SK-N-SH (cell line): ENCODE data around the gene EEA1. TPM values are rescaled to one million over a fixed set of nuclear protein-coding genes. Genes with fewer than 3 reads are reported as not detected.

Source experiments
- CTCF ChIA-PET: fragments of 300-600, 350-600 bp; formaldehyde crosslinking; extraction: SDS; loops from one replicate; lab custom pipeline; 2021; lab: Yijun Ruan, JAX
- POLR2A ChIA-PET: fragments of 350-600 bp; sonication (Branson Sonifier 250); formaldehyde crosslinking; extraction: SDS; loops from one replicate; lab custom pipeline; 2020; ENCODE audit warnings: antibody characterized with exemption, inconsistent platforms; lab: Yijun Ruan, JAX
- DNase-seq: peaks from one replicate; pipeline ENCODE4 v3.0.0; 2012
- H2AFZ ChIP-seq: fragments of 200-600 bp; sonication (generic); 2 replicates; pipeline ENCODE4 v1.8.1; 2016; ENCODE audit warnings: antibody characterized with exemption, mild to moderate bottlenecking, low read depth
- H3F3A ChIP-seq: fragments of 200-600 bp; sonication (generic); replicated peaks from 2 replicates; pipeline ENCODE3; 2016; ENCODE audit warnings: antibody characterized with exemption, mild to moderate bottlenecking; ENCODE audit not compliant: insufficient read depth
- H3K27ac ChIP-seq, 2 experiments: fragments of 200-500 bp in 1 of 2; fragments of 200-600 bp in 1 of 2; sonication (Bioruptor generic) in 1 of 2; sonication (generic), shearing (Covaris generic) in 1 of 2; 2 replicates each; pipeline versions ENCODE4 v1.5.1 to v1.6.1; 2014 to 2016; ENCODE audit warnings: low read depth in 2 of 2, inconsistent platforms in 1 of 2, low read length in 1 of 2, mild to moderate bottlenecking in 1 of 2, mixed read lengths in 1 of 2
- H3K27me3 ChIP-seq: fragments of 200-600 bp; sonication (generic), shearing (Covaris generic); 2 replicates; pipeline ENCODE4 v1.6.1; 2016; ENCODE audit warnings: mixed run types; ENCODE audit not compliant: insufficient read depth
- H3K36me3 ChIP-seq, 2 experiments: fragments of 200-500 bp in 1 of 2; fragments of 200-600 bp in 1 of 2; sonication (Bioruptor generic) in 1 of 2; sonication (generic) in 1 of 2; replicated peaks in 1 of 2; 2 replicates each; pipeline versions ENCODE3 to v1.5.1; 2014 to 2016; ENCODE audit warnings: low read length in 1 of 2, mild to moderate bottlenecking in 1 of 2; ENCODE audit not compliant: insufficient read depth in 2 of 2, control insufficient read depth in 1 of 2
- H3K4me1 ChIP-seq, 2 experiments: fragments of 200-500 bp in 1 of 2; fragments of 200-600 bp in 1 of 2; sonication (Bioruptor generic) in 1 of 2; sonication (generic), shearing (Covaris generic) in 1 of 2; 2 replicates each; pipeline versions ENCODE4 v1.5.1 to v1.6.1; 2014 to 2016; ENCODE audit warnings: low read depth in 1 of 2, low read length in 1 of 2, mixed run types in 1 of 2; ENCODE audit not compliant: insufficient read depth in 2 of 2, control insufficient read depth in 1 of 2
- H3K4me2 ChIP-seq: fragments of 200-600 bp; sonication (generic), shearing (Covaris generic); 2 replicates; pipeline ENCODE4 v1.6.1; 2017; ENCODE audit warnings: mixed run types
- H3K4me3 ChIP-seq, 2 experiments: fragments of 200-500 bp in 1 of 2; fragments of 200-600 bp in 1 of 2; sonication (Bioruptor generic) in 1 of 2; sonication (generic), shearing (Covaris generic) in 1 of 2; 2 replicates each; pipeline versions ENCODE4 v1.5.1 to v1.8.1; 2014 to 2016; ENCODE audit warnings: low read depth in 2 of 2, inconsistent platforms in 1 of 2, low read length in 1 of 2, mild to moderate bottlenecking in 1 of 2, mixed read lengths in 1 of 2, moderate library complexity in 1 of 2
- H3K79me2 ChIP-seq: fragments of 200-600 bp; sonication (generic); 2 replicates; pipeline ENCODE4 v1.8.1; 2017; ENCODE audit warnings: mild to moderate bottlenecking; ENCODE audit not compliant: insufficient read depth
- H3K9ac ChIP-seq: fragments of 200-600 bp; sonication (generic); 2 replicates; pipeline ENCODE4 v1.6.1; 2017; ENCODE audit warnings: mixed run types
- H3K9me2 ChIP-seq: fragments of 200-600 bp; sonication (generic); 2 replicates; pipeline ENCODE4 v1.6.1; 2017; ENCODE audit warnings: mixed run types
- H3K9me3 ChIP-seq: fragments of 200-600 bp; sonication (generic); 2 replicates; pipeline ENCODE4 v1.6.1; 2017; ENCODE audit warnings: mixed run types, mild to moderate bottlenecking, moderate library complexity
- H4K20me1 ChIP-seq: fragments of 200-600 bp; sonication (generic); 2 replicates; pipeline ENCODE4 v1.6.1; 2017; ENCODE audit warnings: mild to moderate bottlenecking, mixed run types; ENCODE audit not compliant: insufficient read depth
- CHD2 ChIP-seq: fragments of 150-350 bp; IDR thresholded peaks from 2 replicates; pipeline ENCODE4 v1.6.1; 2018; ENCODE audit warnings: low read length; ENCODE audit not compliant: partially characterized antibody
- ELF1 ChIP-seq: IDR thresholded peaks from 2 replicates; pipeline ENCODE4 v1.4.0; 2012
- FOXM1 ChIP-seq: IDR thresholded peaks from 2 replicates; pipeline ENCODE4 v1.4.0; 2012; ENCODE audit warnings: low read depth, mild to moderate bottlenecking
- JUND ChIP-seq: IDR thresholded peaks from 2 replicates; pipeline ENCODE4 v1.4.0; 2012
- MXI1 ChIP-seq: IDR thresholded peaks from 2 replicates; pipeline ENCODE4 v1.6.1; 2012; ENCODE audit warnings: mild to moderate bottlenecking, low read depth, low read length, improper control_type of control experiment
- NFIC ChIP-seq: IDR thresholded peaks from 2 replicates; pipeline ENCODE4 v1.4.0; 2012; ENCODE audit warnings: borderline replicate concordance
- NRF1 ChIP-seq: IDR thresholded peaks from 2 replicates; pipeline ENCODE4 v1.6.1; 2012; ENCODE audit warnings: low read depth, mild to moderate bottlenecking, low read length
- POLR2AphosphoS5 ChIP-seq: IDR thresholded peaks from 2 replicates; pipeline ENCODE4 v1.6.1; 2012; ENCODE audit warnings: low read depth, low read length
- RAD21 ChIP-seq: IDR thresholded peaks from 2 replicates; pipeline ENCODE4 v1.6.1; 2012; ENCODE audit warnings: mild to moderate bottlenecking, low read length
- SIN3A ChIP-seq: IDR thresholded peaks from 2 replicates; pipeline ENCODE4 v1.6.1; 2012; ENCODE audit warnings: low read depth, mild to moderate bottlenecking, low read length, moderate library complexity, borderline replicate concordance
- TAF1 ChIP-seq: IDR thresholded peaks from 2 replicates; pipeline ENCODE4 v1.6.1; 2012; ENCODE audit warnings: low read depth, mild to moderate bottlenecking, low read length, moderate library complexity, borderline replicate concordance
- TCF12 ChIP-seq: IDR thresholded peaks from 2 replicates; pipeline ENCODE4 v1.4.0; 2012
- TEAD4 ChIP-seq: IDR thresholded peaks from 2 replicates; pipeline ENCODE4 v1.4.0; 2012; ENCODE audit warnings: mild to moderate bottlenecking, borderline replicate concordance; ENCODE audit not compliant: insufficient read depth
- WGBS: methylation state at CpG from one replicate; pipeline ENCODE4 v1.1.6; 2017; ENCODE audit warnings: low lambda C conversion rate; 5-methylcytosine and 5-hydroxymethylcytosine counted together
- polyA plus RNA-seq, 3 experiments: library from polyadenylated mRNA; depleted of rRNA; stranded (reverse); fragments of >200 nt; gene quantifications; 2 replicates each; pipeline ENCODE4 v1.2.3, GENCODE V29; 2012
- TF ChIP-seq, protein P1 (sequence below): IDR thresholded peaks from 2 replicates; pipeline ENCODE4; 2012
- TF ChIP-seq, protein P2 (sequence below): IDR thresholded peaks from 2 replicates; pipeline ENCODE4 v1.6.1; 2012; ENCODE audit warnings: mild to moderate bottlenecking, low read depth, low read length, moderate library complexity
- TF ChIP-seq, protein P3 (sequence below): fragments of 150-350 bp; IDR thresholded peaks from 2 replicates; pipeline ENCODE4 v1.6.1; 2016; ENCODE audit warnings: mild to moderate bottlenecking, low read depth, low read length
- TF ChIP-seq, protein P4 (sequence below): IDR thresholded peaks from 2 replicates; pipeline ENCODE4 v1.4.0; 2012; ENCODE audit warnings: low read depth, borderline replicate concordance
- TF ChIP-seq, protein P5 (sequence below): fragments of 150-350 bp; IDR thresholded peaks from 2 replicates; pipeline ENCODE4 v1.6.1; 2017; ENCODE audit warnings: antibody characterized with exemption, low read length, low read depth, borderline replicate concordance

Gene EEA1
- polyA plus RNA-seq, 1 of the 3 experiments (the other 2 are of a cell fraction): 1.5 TPM

DNA sequence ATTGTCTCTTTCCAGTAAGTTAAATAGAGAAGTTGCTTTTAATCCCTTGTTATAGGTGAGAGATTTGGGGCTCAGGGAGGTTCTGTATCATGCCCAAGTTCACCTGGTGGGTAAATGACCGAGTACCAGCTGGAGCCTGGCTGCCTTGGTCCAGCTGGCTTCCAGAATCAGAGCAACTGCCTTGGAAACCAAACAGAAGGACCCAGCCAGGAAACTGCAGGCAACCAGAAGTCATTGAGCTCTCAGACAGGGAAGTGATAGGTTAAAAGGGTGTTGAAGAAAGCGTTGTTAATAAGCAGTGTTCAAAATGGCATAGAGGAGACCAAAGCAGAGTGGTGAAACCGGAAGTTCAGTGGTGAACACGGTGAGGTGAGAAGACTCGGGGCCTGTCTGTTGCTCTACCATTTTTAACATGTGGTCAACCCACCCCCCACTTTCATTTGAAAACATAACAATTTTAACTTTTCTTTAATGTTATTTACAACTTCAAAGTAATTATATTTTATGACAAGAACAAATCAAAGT is 171.4 kb downstream of the EEA1 start:
- H3K4me2 ChIP-seq: no peak overlapping the region
- TF ChIP-seq, protein P1, sequence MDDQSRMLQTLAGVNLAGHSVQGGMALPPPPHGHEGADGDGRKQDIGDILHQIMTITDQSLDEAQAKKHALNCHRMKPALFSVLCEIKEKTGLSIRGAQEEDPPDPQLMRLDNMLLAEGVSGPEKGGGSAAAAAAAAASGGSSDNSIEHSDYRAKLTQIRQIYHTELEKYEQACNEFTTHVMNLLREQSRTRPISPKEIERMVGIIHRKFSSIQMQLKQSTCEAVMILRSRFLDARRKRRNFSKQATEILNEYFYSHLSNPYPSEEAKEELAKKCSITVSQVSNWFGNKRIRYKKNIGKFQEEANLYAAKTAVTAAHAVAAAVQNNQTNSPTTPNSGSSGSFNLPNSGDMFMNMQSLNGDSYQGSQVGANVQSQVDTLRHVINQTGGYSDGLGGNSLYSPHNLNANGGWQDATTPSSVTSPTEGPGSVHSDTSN: no peak
- TF ChIP-seq, protein P2, sequence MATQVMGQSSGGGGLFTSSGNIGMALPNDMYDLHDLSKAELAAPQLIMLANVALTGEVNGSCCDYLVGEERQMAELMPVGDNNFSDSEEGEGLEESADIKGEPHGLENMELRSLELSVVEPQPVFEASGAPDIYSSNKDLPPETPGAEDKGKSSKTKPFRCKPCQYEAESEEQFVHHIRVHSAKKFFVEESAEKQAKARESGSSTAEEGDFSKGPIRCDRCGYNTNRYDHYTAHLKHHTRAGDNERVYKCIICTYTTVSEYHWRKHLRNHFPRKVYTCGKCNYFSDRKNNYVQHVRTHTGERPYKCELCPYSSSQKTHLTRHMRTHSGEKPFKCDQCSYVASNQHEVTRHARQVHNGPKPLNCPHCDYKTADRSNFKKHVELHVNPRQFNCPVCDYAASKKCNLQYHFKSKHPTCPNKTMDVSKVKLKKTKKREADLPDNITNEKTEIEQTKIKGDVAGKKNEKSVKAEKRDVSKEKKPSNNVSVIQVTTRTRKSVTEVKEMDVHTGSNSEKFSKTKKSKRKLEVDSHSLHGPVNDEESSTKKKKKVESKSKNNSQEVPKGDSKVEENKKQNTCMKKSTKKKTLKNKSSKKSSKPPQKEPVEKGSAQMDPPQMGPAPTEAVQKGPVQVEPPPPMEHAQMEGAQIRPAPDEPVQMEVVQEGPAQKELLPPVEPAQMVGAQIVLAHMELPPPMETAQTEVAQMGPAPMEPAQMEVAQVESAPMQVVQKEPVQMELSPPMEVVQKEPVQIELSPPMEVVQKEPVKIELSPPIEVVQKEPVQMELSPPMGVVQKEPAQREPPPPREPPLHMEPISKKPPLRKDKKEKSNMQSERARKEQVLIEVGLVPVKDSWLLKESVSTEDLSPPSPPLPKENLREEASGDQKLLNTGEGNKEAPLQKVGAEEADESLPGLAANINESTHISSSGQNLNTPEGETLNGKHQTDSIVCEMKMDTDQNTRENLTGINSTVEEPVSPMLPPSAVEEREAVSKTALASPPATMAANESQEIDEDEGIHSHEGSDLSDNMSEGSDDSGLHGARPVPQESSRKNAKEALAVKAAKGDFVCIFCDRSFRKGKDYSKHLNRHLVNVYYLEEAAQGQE: no peak
- TF ChIP-seq, protein P3, sequence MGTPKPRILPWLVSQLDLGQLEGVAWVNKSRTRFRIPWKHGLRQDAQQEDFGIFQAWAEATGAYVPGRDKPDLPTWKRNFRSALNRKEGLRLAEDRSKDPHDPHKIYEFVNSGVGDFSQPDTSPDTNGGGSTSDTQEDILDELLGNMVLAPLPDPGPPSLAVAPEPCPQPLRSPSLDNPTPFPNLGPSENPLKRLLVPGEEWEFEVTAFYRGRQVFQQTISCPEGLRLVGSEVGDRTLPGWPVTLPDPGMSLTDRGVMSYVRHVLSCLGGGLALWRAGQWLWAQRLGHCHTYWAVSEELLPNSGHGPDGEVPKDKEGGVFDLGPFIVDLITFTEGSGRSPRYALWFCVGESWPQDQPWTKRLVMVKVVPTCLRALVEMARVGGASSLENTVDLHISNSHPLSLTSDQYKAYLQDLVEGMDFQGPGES: no peak
- TF ChIP-seq FOXM1 (no peak), MXI1 (no peak), CHD2 (no peak), TEAD4 (no peak), NRF1 (no peak), TCF12 (no peak), JUND (no peak), ELF1 (no peak), SIN3A (no peak), NFIC (no peak), RAD21 (no peak), TAF1 (no peak), POLR2AphosphoS5 (no peak)
- TF ChIP-seq, protein P4, sequence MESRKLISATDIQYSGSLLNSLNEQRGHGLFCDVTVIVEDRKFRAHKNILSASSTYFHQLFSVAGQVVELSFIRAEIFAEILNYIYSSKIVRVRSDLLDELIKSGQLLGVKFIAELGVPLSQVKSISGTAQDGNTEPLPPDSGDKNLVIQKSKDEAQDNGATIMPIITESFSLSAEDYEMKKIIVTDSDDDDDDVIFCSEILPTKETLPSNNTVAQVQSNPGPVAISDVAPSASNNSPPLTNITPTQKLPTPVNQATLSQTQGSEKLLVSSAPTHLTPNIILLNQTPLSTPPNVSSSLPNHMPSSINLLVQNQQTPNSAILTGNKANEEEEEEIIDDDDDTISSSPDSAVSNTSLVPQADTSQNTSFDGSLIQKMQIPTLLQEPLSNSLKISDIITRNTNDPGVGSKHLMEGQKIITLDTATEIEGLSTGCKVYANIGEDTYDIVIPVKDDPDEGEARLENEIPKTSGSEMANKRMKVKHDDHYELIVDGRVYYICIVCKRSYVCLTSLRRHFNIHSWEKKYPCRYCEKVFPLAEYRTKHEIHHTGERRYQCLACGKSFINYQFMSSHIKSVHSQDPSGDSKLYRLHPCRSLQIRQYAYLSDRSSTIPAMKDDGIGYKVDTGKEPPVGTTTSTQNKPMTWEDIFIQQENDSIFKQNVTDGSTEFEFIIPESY: no peak
- TF ChIP-seq, protein P5, sequence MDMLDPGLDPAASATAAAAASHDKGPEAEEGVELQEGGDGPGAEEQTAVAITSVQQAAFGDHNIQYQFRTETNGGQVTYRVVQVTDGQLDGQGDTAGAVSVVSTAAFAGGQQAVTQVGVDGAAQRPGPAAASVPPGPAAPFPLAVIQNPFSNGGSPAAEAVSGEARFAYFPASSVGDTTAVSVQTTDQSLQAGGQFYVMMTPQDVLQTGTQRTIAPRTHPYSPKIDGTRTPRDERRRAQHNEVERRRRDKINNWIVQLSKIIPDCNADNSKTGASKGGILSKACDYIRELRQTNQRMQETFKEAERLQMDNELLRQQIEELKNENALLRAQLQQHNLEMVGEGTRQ: no peak
- peaks cover 8% of the 10 kb centered on the region for H3F3A ChIP-seq
- H3K9me3 ChIP-seq: no peaks in the 10 kb centered on the region
- no peak overlapping the region for H3K4me3 ChIP-seq
- POLR2A ChIA-PET: no interaction called here
- H3K9ac ChIP-seq: no peak overlapping the region
- no peak overlapping the region for H3K27ac ChIP-seq
- no peaks in the 10 kb centered on the region for H3K27me3 ChIP-seq
- no peaks in the 10 kb centered on the region for H3K79me2 ChIP-seq
- no peaks in the 10 kb centered on the region for H3K9me2 ChIP-seq
- CTCF ChIA-PET: interaction anchor here (0.6 to 2.2 kb wide), 2 partner anchors 7 to 229 kb away, joined by 4 to 5 read pairs; no protein-coding TSS in a partner anchor
- H4K20me1 ChIP-seq: no peaks in the 10 kb centered on the region
- peaks cover 0 to 3% of the 10 kb centered on the region in 2 experiments; a peak in 1 of 4 replicates for H3K4me1 ChIP-seq
- H2AFZ ChIP-seq: no peak overlapping the region
- no peaks in the 10 kb centered on the region for H3K36me3 ChIP-seq
- DNase-seq: no peak
- WGBS: 70% methylated on average over 5 of the region's 5 CpGs
